ENCODE data around the gene ERMP1.
"Not testable (repeated sequence)": the region's sequence is repeated elsewhere in the genome, so short reads cannot be mapped to it uniquely, and the experiment has no call there.

The ERMP1 gene

GRCh38 chr9:5779705-5780218 lies 53.2 kb downstream of the ERMP1 start:
- not testable (repeated sequence) for DNase-seq

GRCh38 chr9:5778805-5779204 lies 54.1 kb downstream of the ERMP1 start:
- no peak for DNase-seq

- DNase-seq, result no peak
Observed at GRCh38 chr9:5773324-5773999, 59.5 kb downstream of the ERMP1 start.

GRCh38 chr9:5767968-5768932 lies 64.7 kb downstream of the ERMP1 start:
- peak; percentile 62 for DNase-seq

GRCh38 chr9:5764130-5764868 lies 68.6 kb downstream of the ERMP1 start:
- no peak for DNase-seq

GRCh38 chr9:5762421-5762820 lies 70.5 kb downstream of the ERMP1 start:
- DNase-seq, result no peak

- no peak for DNase-seq
Observed at GRCh38 chr9:5760338-5760737, 72.6 kb downstream of the ERMP1 start.

- no peak for DNase-seq
Observed at GRCh38 chr9:5756633-5757032, 76.3 kb downstream of the ERMP1 start.

GRCh38 chr9:5750569-5750968 lies 82.3 kb downstream of the ERMP1 start:
- DNase-seq, result no peak

GRCh38 chr9:5749306-5749705 lies 83.6 kb downstream of the ERMP1 start:
- DNase-seq, result no peak

- DNase-seq, result no peak
Observed at GRCh38 chr9:5748438-5748837, 84.5 kb downstream of the ERMP1 start.

- no peak for DNase-seq
Observed at GRCh38 chr9:5743109-5743508, 89.8 kb downstream of the ERMP1 start.

- no peak for DNase-seq
Observed at GRCh38 chr9:5736563-5737346, 96.2 kb downstream of the ERMP1 start.

GRCh38 chr9:5735072-5735471 lies 97.8 kb downstream of the ERMP1 start:
- no peak for DNase-seq
